ENCODE measurements around the gene BCL7A.
"Not testable (repeated sequence)": the region's sequence is repeated elsewhere in the genome, so short reads cannot be mapped to it uniquely, and the experiment has no call there.

The BCL7A gene

DNA sequence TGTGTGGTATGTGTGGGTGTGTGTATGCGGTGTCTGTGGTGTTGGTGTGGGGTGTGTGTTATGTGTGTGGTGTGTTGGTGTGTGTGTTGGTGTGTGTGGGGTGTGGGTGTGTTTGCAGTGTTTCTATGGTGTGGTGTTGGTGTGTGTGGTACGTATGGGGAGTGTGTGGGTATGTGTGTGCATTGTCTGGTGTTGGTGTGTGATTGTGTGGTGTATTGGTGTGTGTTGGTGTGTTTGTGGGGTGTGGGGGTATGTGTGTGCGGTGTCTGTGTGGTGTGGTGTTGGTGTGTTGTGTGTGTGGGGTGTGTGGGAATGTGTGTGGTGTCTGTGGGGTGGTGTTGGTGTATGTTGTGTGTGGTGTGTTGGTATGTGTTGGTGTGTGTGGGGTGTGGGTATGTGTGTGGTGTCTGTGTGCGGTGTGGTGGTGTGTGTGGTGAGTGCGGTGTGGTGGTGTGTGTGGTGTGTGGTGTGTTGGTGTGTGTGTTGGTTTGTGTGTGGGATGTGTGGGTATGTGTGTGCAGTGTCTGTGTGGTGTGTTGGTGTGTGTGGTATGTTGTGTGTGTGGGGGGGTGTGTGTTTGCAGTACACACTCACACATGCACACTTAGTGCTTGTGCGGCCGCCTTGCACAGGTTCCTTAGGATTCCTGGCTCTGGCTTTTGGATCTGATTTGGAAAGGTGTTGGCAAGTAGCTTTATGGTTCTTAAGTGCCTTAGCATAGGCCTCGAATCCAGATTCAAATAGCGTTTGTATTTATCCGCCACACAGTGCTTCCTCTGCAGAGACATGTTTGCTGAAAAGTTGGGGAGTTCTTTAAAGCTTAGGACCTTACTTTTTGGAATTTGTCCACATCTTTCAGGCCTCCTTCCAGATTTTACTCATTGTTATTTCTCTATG is 73.3 kb downstream of the BCL7A start:
- no peak for DNase-seq (ENCODE audit: low spot score)

DNA sequence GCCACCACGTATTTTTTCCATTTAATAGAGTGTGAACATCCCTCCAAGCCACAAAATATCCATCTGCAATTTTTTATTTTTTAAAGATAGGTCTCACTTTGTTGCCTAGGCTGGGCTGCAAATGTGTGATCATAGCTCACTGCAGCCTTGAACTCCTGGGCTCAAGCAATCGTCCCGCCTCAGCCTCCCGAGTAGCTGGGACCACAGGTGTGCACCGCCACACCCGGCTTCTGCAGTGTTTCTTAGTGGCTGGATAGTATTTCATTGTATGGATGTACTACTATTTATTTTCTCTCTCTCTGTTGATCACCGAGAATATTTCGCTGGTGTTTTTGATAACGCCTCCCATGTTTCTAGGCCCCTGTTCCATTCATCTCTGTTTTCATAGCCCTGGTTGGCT is 74.3 kb downstream of the BCL7A start:
- DNase-seq (ENCODE audit: low spot score), result no peak

DNA sequence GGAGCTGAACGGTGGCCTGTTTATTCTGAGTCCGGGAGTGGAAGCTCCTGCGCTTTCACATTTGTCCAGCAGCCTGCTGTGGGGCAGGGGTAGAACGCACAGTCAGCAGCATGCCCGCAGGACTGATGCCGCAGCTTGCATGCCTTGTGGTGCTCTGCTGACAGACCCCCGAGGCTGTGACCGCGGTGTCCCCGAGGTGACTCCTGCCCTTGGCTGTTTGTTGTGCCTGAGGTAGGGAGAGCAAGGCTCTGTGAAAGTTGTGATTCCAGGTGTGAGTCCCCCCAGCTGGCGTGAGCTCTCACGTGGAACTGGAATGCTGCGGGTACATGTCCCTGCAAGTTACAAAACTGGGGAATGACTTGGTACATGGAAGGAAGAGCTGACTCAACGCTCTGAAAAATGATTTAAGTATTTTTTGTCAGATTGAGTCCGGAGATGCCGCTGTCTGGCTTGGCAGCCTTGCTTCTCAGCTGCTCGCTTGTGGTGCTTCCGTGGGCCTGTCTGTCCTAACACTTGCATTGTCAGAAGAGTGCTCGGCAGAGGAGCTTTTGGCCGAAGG is 75.0 kb downstream of the BCL7A start:
- no peak for DNase-seq (ENCODE audit: low spot score)

DNA sequence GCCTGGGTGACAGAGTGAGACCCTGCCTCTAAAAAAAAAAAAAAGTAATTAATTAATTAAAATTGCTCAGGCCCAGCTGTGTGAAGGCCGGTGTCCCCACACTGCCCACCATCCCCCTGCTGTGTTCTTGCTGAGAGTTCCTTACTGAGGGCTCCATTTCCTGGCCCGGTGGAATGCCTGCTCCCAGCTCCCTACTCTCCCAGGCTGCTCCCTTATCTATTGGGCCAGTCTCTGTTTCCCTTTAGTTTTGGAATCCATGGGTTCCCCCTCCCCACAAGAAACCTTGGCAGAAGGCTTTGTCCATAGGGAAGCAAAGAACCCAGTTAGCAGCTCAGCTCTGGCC is 75.9 kb downstream of the BCL7A start:
- no peak for DNase-seq (ENCODE audit: low spot score)

DNA sequence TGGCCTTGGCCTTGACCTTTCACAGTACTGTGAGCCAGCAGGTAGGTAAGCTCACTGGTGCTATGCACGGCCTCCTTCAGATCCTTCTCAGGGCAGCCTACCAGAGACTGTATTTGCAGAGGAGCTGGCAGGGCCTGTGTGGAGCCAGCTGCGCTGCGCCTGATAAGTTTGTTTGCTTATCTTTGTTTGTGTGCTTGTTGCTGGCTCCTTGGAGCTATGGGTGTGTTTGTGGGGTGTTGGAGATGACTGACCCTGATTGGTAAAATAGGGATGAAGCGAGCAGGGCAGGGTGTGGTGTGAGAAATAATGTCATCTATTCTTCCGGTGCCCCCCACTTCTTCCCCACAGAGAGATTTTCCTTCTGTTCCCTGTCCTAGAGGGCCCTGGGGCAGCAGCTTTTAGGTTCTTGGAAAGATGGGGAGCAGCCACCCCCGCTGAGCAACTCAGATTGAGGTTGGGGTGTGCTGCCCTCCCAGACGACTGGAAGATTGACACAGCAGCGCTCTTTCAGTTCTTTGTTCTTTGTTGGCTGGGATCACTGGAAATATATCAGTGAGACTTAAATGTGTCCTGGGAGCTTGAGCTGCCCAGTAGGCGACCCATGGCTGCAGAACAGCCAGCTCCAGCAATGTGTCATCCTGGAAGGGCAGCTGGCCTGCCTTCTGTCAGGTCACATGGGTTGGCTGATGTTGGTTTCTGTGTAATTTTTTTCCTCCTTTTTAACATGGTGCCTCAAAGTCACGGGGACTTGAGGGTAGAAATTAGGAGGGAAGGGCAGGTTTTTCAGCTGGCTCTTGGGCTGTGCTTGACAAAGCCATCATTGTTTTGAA is 76.5 kb downstream of the BCL7A start:
- peak; percentile 91 for DNase-seq (ENCODE audit: low spot score)

DNA sequence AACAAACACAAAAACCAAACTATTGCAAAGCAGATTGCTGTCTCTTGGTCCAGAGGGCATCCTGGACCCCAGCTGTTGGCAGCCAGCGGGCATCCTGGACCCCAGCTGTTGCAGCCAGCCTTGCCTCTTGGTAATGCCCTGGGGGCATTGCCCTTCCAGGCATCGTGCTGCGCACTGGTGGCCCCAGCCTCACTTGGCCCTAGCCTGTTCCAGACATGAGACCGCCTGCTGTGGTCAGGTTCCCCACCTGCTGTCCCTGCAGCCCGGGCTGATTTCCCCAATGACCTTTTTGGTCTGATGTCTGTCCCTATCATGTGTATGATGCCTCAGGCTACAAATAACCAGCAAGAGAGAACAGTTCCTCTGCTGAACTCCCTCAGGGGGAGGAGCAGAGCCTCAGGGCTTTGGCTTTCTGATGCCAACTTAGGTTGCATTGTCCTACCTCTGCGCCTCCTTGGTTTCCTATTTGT is 77.6 kb downstream of the BCL7A start:
- DNase-seq (ENCODE audit: low spot score), result no peak

DNA sequence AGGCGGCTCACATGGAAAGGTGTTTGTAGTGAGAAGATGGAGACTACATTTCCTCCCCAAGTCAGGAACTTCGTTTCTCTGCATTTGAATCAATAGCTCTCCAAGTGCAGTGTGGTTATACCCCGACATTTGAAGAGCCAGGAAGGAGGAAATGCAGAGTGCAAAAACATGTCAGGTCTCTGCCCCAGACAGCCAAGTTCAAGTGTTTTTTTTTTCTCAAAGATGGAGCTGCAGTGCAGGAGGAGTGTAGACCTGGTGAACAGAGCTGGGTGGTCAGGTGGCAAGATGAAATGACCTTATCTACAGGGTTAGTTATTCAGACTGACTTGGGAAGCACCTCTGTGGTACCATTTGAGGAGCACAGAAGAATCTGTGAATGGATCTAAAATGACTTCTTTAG is 78.2 kb downstream of the BCL7A start:
- no peak for DNase-seq (ENCODE audit: low spot score)

DNA sequence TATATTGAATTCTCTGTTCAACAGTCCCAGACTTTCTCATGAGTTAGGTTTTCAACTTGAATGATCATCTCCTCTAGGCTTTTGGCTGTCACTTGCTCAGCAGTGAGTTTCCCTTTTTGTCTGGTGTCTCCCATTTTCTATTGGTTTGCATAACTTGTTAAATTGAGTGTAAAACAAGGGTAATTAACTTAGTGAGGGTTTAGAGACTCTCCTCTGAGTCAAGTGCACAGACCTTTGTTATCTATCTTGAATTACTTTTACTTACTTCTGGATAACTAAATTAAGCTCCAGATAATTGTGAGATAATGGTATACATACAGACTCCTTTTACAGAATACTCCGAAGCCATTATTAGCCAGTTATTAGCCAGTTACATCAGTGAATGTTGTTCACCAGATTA is 78.9 kb downstream of the BCL7A start:
- no peak for DNase-seq (ENCODE audit: low spot score)

DNA sequence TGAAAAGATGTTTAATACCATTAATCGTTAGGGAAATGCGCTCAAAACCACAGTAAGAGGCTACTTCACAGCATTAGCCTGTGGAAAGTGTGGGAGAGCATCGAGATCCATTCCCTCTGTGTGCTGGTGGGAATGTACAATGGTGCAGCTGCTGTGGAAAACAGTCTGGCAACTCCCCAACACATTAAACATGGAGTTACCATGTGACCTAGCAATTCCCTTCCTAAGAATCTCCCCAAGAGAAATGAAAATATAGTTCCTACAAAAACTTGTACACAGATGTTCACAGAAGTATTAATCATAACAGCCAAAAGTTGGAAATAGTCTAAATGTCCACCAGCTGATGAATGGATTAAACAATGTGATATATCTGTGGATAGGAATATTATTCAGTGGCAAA is 80.6 kb downstream of the BCL7A start:
- DNase-seq (ENCODE audit: low spot score), result no peak

DNA sequence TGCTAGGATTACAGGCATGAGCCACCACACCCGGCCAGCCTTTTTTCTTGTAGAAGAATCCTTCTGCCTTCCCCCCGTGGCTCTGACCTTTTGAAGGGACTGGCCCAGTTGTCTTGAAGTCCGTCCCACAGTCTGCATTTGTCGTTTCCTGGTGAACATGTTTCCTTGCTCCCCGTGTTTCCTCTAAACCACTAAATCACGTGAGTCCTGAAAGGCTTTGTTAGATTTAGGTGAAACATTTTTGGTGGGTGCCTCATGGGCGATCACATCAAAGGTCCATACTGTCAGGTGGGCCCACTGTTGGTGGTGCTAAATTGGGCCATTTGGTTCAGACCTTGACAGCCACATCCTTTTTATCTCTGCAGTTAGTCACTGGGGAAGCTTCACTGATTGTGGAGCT is 83.2 kb downstream of the BCL7A start:
- DNase-seq (ENCODE audit: low spot score), result no peak

DNA sequence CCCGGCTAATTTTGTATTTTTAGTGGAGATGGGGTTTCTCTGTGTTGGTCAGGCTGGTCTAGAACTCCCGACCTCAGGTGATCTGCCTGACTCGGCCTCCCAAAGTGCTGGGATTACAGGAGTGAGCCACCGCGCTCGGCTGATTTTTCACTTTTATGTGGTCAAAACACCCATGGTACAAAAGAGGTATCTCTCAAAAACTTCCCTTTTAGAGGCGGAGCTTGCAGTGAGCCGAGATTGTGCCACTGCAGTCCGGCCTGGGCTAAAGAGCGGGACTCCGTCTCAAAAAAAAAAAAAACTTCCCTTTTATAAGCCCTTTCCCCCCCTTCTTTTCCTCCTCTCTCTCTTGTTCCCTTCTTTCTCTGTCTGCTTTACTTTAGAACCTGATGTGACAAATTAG is 83.8 kb downstream of the BCL7A start:
- not testable (repeated sequence) for DNase-seq (ENCODE audit: low spot score)

DNA sequence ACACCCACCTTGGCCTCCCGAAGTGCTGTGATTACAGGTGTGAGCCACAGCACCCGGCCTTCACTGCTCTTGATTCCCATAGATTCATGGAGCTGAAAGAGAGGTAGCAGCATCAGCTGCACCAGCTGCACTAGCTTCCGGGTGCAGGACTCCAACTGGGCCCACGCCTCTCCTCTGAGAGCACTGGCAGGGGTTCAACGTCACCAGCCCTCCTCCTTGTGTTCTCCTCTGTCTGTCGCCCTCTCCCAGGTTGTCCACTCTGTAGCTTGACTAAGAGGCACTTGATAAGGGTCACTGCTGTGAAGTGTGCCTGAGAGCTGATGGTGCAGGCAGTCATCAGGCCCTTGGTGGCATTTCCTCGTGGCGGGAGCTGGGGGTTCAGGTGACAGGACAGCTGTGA is 85.2 kb downstream of the BCL7A start:
- DNase-seq (ENCODE audit: low spot score), result no peak

DNA sequence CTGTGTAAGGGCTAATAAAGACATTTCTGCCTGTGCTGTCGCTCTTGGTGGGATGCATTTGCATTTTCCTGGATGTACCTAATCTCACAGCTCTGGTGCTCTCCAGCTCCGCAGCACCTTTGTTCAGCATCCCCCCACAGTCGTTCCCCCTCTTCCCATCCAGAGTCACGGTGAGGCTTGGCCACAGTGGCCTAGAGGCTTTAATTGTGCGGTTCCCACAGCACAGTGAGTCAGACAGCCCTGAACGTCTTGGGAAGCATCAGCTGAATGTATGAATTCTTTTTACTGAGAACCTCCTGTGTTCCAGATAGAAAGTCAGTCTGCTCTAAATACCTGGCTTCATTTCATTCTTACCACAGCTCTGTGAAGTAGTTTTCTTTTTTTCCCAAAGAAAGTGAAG is 85.6 kb downstream of the BCL7A start:
- peak; percentile 73 for DNase-seq (ENCODE audit: low spot score)

DNA sequence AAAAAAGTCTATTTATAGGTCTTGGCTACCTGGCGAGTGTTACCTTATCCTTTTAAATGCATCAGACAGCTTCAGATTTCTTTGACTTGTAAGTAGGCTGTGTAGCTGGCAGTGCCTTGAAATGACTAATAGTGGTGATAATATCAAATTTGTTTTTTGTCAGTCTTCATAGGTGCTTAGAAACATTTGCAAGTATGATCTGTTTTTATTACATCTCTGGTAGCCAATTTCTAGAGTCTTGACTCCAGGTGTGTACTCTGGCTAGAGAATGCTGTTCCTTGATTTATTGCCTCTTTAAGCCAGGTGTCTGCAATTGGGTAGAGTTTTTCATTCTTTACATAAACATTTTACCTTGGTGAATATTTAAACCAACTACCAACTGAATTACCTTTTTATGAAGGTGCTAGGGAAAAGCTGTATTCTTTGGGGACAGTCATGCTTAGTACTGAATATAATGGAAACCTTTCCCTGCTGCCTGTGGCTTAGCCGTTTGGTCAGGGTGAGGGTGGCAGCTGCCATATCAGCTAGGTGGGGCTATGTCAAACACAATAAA is 89.5 kb downstream of the BCL7A start:
- DNase-seq (ENCODE audit: low spot score), result no peak
